HepG2 (cell line): ENCODE measurements around the gene KRTAP9-9. TPM values are rescaled to one million over a fixed set of nuclear protein-coding genes. Genes with fewer than 3 reads are reported as not detected.

Experiments used
- ATAC-seq: fragments of 200-7000 bp; cut with Tn5 transposase; 3 replicates; pipeline ENCODE4 v1.9.1; 2020; ENCODE audit warnings: mild to moderate bottlenecking, moderate library complexity
- BruUV-seq: library from RNA; stranded (reverse); fragments of 400-500 nt; replicated peaks from 2 replicates; lab custom pipeline; 2021; lab: Mats Ljungman, UMichigan
- CTCF ChIA-PET: fragments of 300-600 bp; formaldehyde crosslinking; extraction: SDS; loops from one replicate; lab custom pipeline; 2021; ENCODE audit warnings: low total read pairs, inconsistent platforms, low intra/inter-chr PET ratio; lab: Yijun Ruan, JAX
- POLR2A ChIA-PET: fragments of 350-600 bp; sonication (Branson Sonifier 250); formaldehyde crosslinking; loops from one replicate; lab custom pipeline; 2020; ENCODE audit warnings: antibody characterized with exemption, inconsistent platforms; lab: Yijun Ruan, JAX
- DNase-seq: peaks from one replicate; pipeline ENCODE4 v3.0.0-alpha.2; 2015; ENCODE audit warnings: low spot score
- FAIRE-seq: peaks from 3 replicates; lab custom pipeline; 2011; peaks lifted over from hg19 to GRCh38; lab: Jason Lieb, UNC
- H2AFZ ChIP-seq: one replicate; pipeline ENCODE4 v1.6.1; 2011; ENCODE audit warnings: low read length, inconsistent platforms
- H3K27ac ChIP-seq: fragments of 300-600 bp; 3 replicates; pipeline ENCODE4 v1.8.0; 2011; ENCODE audit warnings: mixed run types, mild to moderate bottlenecking, mixed read lengths, low read length, inconsistent platforms; ENCODE audit not compliant: insufficient read depth; ENCODE audit errors: extremely low read length
- H3K27me3 ChIP-seq, 2 experiments: fragments of 200-600 bp in 1 of 2; 2 replicates in 1 of 2; 3 replicates in 1 of 2; pipeline versions ENCODE4 v1.6.0 to v1.8.0; 2011; ENCODE audit warnings: low read length in 2 of 2, mild to moderate bottlenecking in 2 of 2, moderate library complexity in 2 of 2, inconsistent platforms in 1 of 2; ENCODE audit not compliant: insufficient read depth in 2 of 2, control insufficient read depth in 1 of 2
- H3K36me3 ChIP-seq, 2 experiments: fragments of 200-600 bp in 1 of 2; replicated peaks in 1 of 2; 2 replicates in 1 of 2; 3 replicates in 1 of 2; pipeline versions ENCODE4 v1.5.1 to v1.8.0; 2011; ENCODE audit warnings: low read length in 2 of 2, inconsistent platforms in 1 of 2; ENCODE audit not compliant: insufficient read depth in 2 of 2, control insufficient read depth in 1 of 2
- H3K4me1 ChIP-seq: 2 replicates; pipeline ENCODE4 v1.5.1; 2012; ENCODE audit warnings: low read length, inconsistent platforms; ENCODE audit not compliant: insufficient read depth
- H3K4me2 ChIP-seq: 2 replicates; pipeline ENCODE4 v1.6.0; 2011; ENCODE audit warnings: low read depth, low read length, inconsistent platforms
- H3K4me3 ChIP-seq, 3 experiments: fragments of 200-600 bp in 1 of 3; sonication (generic), shearing (Covaris generic) in 1 of 3; replicated peaks in 1 of 3; 2 replicates each; pipeline ENCODE4 v1.5.1; 2011 to 2016; ENCODE audit warnings: low read length in 3 of 3, inconsistent platforms in 2 of 3, low read depth in 2 of 3, mild to moderate bottlenecking in 2 of 3, control low read depth in 1 of 3, mixed read lengths in 1 of 3; ENCODE audit not compliant: insufficient read depth in 1 of 3
- H3K79me2 ChIP-seq: one replicate; pipeline ENCODE4 v1.6.1; 2011; ENCODE audit warnings: low read length, inconsistent platforms; ENCODE audit not compliant: insufficient read depth
- H3K9ac ChIP-seq: 2 replicates; pipeline ENCODE4 v1.6.0; 2011; ENCODE audit warnings: mild to moderate bottlenecking, low read depth, low read length, inconsistent platforms; ENCODE audit not compliant: insufficient read depth
- H3K9me3 ChIP-seq: 2 replicates; pipeline ENCODE4 v1.5.1; 2012; ENCODE audit warnings: mild to moderate bottlenecking, low read length
- H4K20me1 ChIP-seq: 2 replicates; pipeline ENCODE4 v1.6.0; 2011; ENCODE audit warnings: inconsistent platforms, mild to moderate bottlenecking, low read length, moderate library complexity; ENCODE audit not compliant: insufficient read depth
- HNRNPK ChIP-seq: fragments of 200-400 bp; formaldehyde crosslinking; IDR thresholded peaks from 2 replicates; pipeline ENCODE4 v1.6.1; 2018; ENCODE audit warnings: low read length, low read depth, moderate library complexity, mild to moderate bottlenecking; ENCODE audit not compliant: poor library complexity, severe bottlenecking
- MBNL3 ChIP-seq: fragments of 250-450 bp; sonication (Bioruptor Pico); conservative IDR thresholded peaks from 2 replicates; pipeline ENCODE4 v1.8.0; 2022; ENCODE audit warnings: mild to moderate bottlenecking, inconsistent platforms
- MTA1 ChIP-seq: sonication (generic); formaldehyde crosslinking; IDR thresholded peaks from 2 replicates; pipeline ENCODE4 v1.4.0; 2020; ENCODE audit warnings: missing genetic modification reagents, mild to moderate bottlenecking, borderline replicate concordance
- PCBP1 ChIP-seq: fragments of 200-400 bp; formaldehyde crosslinking; IDR thresholded peaks from 2 replicates; pipeline ENCODE4 v1.6.1; 2017; ENCODE audit warnings: mild to moderate bottlenecking, low read depth, low read length, borderline replicate concordance
- PCBP2 ChIP-seq: fragments of 200-400 bp; formaldehyde crosslinking; optimal IDR thresholded peaks from 2 replicates; pipeline ENCODE3; 2018; ENCODE audit warnings: low read length, low read depth; ENCODE audit not compliant: poor library complexity, severe bottlenecking
- STAG1 ChIP-seq: sonication (generic); formaldehyde crosslinking; IDR thresholded peaks from 2 replicates; pipeline ENCODE4 v1.4.0; 2020; ENCODE audit warnings: missing genetic modification reagents
- ZNF33B ChIP-seq: sonication (generic); formaldehyde crosslinking; IDR thresholded peaks from 2 replicates; pipeline ENCODE4 v1.5.1; 2020; ENCODE audit warnings: mild to moderate bottlenecking, missing genetic modification reagents
- ZNF354B ChIP-seq: sonication (generic); formaldehyde crosslinking; IDR thresholded peaks from 2 replicates; pipeline ENCODE4 v1.8.0; 2022; ENCODE audit warnings: mild to moderate bottlenecking, missing genetic modification reagents
- ZNF777 ChIP-seq: sonication (generic); formaldehyde crosslinking; IDR thresholded peaks from 2 replicates; pipeline ENCODE4 v1.4.0; 2020; ENCODE audit warnings: missing genetic modification reagents
- WGBS: methylation state at CpG from one replicate; pipeline ENCODE4 v1.1.6; 2017; ENCODE audit warnings: low lambda C conversion rate; 5-methylcytosine and 5-hydroxymethylcytosine counted together
- in situ Hi-C: cut with HindIII; loops from 2 replicates; pipeline ENCODE4 v1.10.0; 2017; ENCODE audit warnings: low pct_unique_long_range_greater_than_20kb; ENCODE audit not compliant: extremely low pct_ligation_motif_present
- intact Hi-C: fragments of 100-400 bp; cut with micrococcal nuclease; formaldehyde crosslinking; loops from one replicate; pipeline ENCODE4 v1.10.0; 2022; ENCODE audit not compliant: unreplicated experiment
- polyA plus RNA-seq, 8 experiments: library from polyadenylated mRNA; depleted of rRNA in 3 of 8; stranded (reverse) in 7 of 8; unstranded in 1 of 8; fragments of >200 nt; fragmentation: Illumina TruSeq in 4 of 8; extraction: Trizol in 4 of 8; gene quantifications; 2 replicates each; pipeline versions ENCODE4 v1.2.1 to v1.2.3, GENCODE V29; 2011 to 2016; ENCODE audit warnings: low read depth in 4 of 8, missing spikeins in 1 of 8, mixed read lengths in 1 of 8; ENCODE audit not compliant: insufficient read depth in 1 of 8
- total RNA-seq, 5 experiments: library from RNA; depleted of rRNA; stranded (reverse); fragments of >200 nt; fragmentation: Illumina TruSeq; extraction: Trizol; gene quantifications; 2 replicates each; pipeline ENCODE4 v1.2.3, GENCODE V29; 2016; ENCODE audit warnings: low read depth in 1 of 5
- TF ChIP-seq, protein P1 (sequence below): sonication (generic); formaldehyde crosslinking; IDR thresholded peaks from 2 replicates; pipeline ENCODE4 v1.8.0; 2022; ENCODE audit warnings: mild to moderate bottlenecking, missing genetic modification reagents, borderline replicate concordance
- TF ChIP-seq, protein P2 (sequence below): fragments of 450-650 bp; IDR thresholded peaks from 2 replicates; pipeline ENCODE4 v1.6.1; 2017

The KRTAP9-9 gene
- total and polyA plus RNA-seq, 2 of the 13 experiments (the other 11 are each of a cell fraction or from before 2014, with no cell fraction given), result not detected

DNA sequence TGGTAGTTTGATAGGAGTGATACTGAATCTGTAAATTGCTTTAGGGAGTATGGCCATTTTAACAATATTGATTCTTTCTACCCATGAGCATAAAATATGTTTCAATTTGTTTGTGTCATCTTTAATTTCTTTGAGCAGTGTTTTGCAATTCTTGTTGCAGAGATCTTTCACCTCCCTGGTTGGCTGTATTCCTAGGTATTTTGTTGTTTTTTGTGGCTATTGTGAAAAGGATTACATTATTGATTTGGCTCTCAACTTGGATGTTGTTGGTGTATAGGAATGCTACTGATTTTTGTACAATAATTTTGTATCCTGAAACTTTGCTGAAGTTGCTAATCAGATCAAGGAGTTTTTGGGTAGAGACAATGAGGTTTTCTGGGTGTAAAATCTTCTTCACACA lies 3.2 kb downstream of the KRTAP9-9 start (continued):
- TF ChIP-seq, protein P1, sequence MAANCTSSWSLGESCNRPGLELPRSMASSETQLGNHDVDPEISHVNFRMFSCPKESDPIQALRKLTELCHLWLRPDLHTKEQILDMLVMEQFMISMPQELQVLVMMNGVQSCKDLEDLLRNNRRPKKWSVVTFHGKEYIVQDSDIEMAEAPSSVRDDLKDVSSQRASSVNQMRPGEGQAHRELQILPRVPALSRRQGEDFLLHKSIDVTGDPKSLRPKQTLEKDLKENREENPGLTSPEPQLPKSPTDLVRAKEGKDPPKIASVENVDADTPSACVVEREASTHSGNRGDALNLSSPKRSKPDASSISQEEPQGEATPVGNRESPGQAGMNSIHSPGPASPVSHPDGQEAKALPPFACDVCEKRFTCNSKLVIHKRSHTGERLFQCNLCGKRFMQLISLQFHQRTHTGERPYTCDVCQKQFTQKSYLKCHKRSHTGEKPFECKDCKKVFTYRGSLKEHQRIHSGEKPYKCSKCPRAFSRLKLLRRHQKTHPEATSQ (CRISPR knock-in tag), result no peak
- TF ChIP-seq ZNF354B (no peak), ZNF33B (CRISPR knock-in tag) (no peak), MTA1 (CRISPR knock-in tag) (no peak), STAG1 (CRISPR knock-in tag) (no peak), MBNL3 (no peak)

GRCh38 chr17:41263212-41263611 lies 8.0 kb downstream of the KRTAP9-9 start:
- no peak overlapping the region for H3K27ac ChIP-seq
- DNase-seq, result no peak
- no peaks in the 10 kb centered on the region for H3K9me3 ChIP-seq
- H3K4me1 ChIP-seq, result no peaks in the 10 kb centered on the region
- no peaks in the 10 kb centered on the region for H4K20me1 ChIP-seq
- BruUV-seq, result no TSS peak
- 71% methylated on average over 2 of the region's 2 CpGs for WGBS
- no peak for ATAC-seq
- no peak overlapping the region for H3K4me3 ChIP-seq
- in situ Hi-C loops (no loop called here), intact Hi-C loops (no loop called here)
- TF ChIP-seq, protein P2, sequence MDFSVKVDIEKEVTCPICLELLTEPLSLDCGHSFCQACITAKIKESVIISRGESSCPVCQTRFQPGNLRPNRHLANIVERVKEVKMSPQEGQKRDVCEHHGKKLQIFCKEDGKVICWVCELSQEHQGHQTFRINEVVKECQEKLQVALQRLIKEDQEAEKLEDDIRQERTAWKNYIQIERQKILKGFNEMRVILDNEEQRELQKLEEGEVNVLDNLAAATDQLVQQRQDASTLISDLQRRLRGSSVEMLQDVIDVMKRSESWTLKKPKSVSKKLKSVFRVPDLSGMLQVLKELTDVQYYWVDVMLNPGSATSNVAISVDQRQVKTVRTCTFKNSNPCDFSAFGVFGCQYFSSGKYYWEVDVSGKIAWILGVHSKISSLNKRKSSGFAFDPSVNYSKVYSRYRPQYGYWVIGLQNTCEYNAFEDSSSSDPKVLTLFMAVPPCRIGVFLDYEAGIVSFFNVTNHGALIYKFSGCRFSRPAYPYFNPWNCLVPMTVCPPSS, result no peak
- TF ChIP-seq ZNF777 (CRISPR knock-in tag) (no peak), HNRNPK (peak; percentile 92), PCBP1 (0 out of 2 replicates have a peak, but pooled peaks have one; percentile 61), PCBP2 (peak; percentile 82)
- H3K79me2 ChIP-seq, result no peaks in the 10 kb centered on the region
- FAIRE-seq, result no peak
- no peak overlapping the region for H3K9ac ChIP-seq
- H3K27me3 ChIP-seq, result no peaks in the 10 kb centered on the region; a peak in 1 of 5 replicates
- H3K36me3 ChIP-seq, result no peaks in the 10 kb centered on the region
- POLR2A ChIA-PET, result no interaction called here
- CTCF ChIA-PET, result no interaction called here
- H3K4me2 ChIP-seq, result no peak overlapping the region
- no peak overlapping the region for H2AFZ ChIP-seq
